Measurements from ENCODE around the gene CPT1B. TPM values are rescaled to one million over a fixed set of nuclear protein-coding genes. Genes with fewer than 3 reads are reported as not detected.

CPT1B gene
- total and polyA plus RNA-seq, 2 donors (not counting 1 experiment from before 2014, with no cell fraction given), result 55.0 to 109 TPM

DNA sequence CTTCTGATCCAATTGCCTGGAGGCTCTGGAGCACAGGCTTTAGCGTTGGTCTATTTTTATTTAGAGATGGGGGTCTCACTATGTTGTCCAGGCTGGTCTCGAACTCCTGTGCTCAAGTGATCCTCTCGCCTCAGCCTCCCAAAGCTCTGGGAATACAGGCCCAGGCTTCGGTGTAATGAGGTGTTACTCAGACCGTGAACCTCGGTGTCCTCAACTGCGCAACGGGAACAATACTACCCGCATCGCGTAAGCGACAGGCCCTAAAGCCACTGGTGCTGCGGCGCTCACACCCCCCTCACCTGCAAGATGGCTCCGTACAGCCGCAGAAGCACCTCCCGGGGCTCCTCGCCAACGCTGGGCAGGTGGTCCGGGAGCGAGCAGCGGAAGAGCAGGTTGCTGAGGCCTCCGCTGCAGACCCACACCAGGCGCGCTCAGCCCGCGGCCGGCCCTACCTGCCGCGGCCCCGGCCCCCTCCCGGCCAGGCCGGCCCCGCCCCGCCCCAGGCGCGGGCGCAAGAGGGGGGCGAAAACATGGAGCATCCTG, 3.8 kb upstream of the CPT1B start:
- Histone ChIP-seq H3K27ac (ENCODE audit: low read length in 2 of 2) (peak overlapping the region; percentile 82 to 96), H2AFZ (ENCODE audit: insufficient read depth, low read depth, low read length, poor library complexity, severe bottlenecking) (peak overlapping the region; percentile 90), H3K36me3 (replicated peaks in 1 of 2; ENCODE audit: control extremely low read depth in 1 of 2, control insufficient read depth in 1 of 2, extremely low read depth in 1 of 2, insufficient read depth in 2 of 2, low read length in 1 of 2) (peaks cover 0 to 17% of the 10 kb centered on the region in 2 experiments), H3K9ac (ENCODE audit: low read length) (peak overlapping the region; percentile 84), H3K9me3 (ENCODE audit: control extremely low read depth in 1 of 3, control insufficient read depth in 2 of 3, insufficient read depth in 1 of 3, low read length in 2 of 3) (no peaks in the 10 kb centered on the region), H3K4me3 (ENCODE audit: control extremely low read depth in 1 of 5, extremely low read depth in 1 of 5, insufficient read depth in 1 of 5, low read depth in 2 of 5, low read length in 4 of 5) (peak overlapping the region; percentile 17 to 91 (median 80)), H3K79me2 (ENCODE audit: control insufficient read depth, insufficient read depth, low read length) (peaks cover 12% of the 10 kb centered on the region), H4K20me1 (ENCODE audit: control insufficient read depth, insufficient read depth, low read length, poor library complexity, severe bottlenecking) (peaks cover 25% of the 10 kb centered on the region), H3K4me2 (replicated peaks; ENCODE audit: low read depth, low read length, poor library complexity, severe bottlenecking) (peak overlapping the region; percentile 84), H3K4me1 (ENCODE audit: control insufficient read depth in 2 of 2, insufficient read depth in 2 of 2, low read length in 2 of 2) (peaks cover 14 to 25% of the 10 kb centered on the region in 2 donors), H3K27me3 (replicated peaks in 1 of 4; ENCODE audit: control extremely low read depth in 1 of 4, control insufficient read depth in 3 of 4, insufficient read depth in 4 of 4, low read length in 3 of 4) (no peaks in the 10 kb centered on the region)
- H3K27me3 Mint-ChIP-seq, result no peaks in the 10 kb centered on the region
- ChIA-PET POLR2A (interaction anchor here (0.8 to 1.7 kb wide), 6 partner anchors 19 to 74 kb away, joined by 4 to 12 read pairs (median 6); partner anchors contain the start of genes LMF2, NCAPH2, SCO2 and SYCE3), CTCF (interaction anchor here (1.2 to 1.9 kb wide), 4 partner anchors 19 to 56 kb away, joined by 5 to 6 read pairs (median 5); partner anchors contain the start of genes SCO2 and SYCE3)
- H3K9me3 Mint-ChIP-seq (ENCODE audit: insufficient read depth), result no peaks in the 10 kb centered on the region
- DNase-seq (no peak), ATAC-seq (ENCODE audit: low read depth) (no peak)
- WGBS (ENCODE audit: insufficient coverage), result 10% methylated on average over 38 of the region's 39 CpGs
- peak overlapping the region; percentile 89 for H3K4me3 Mint-ChIP-seq
- intact Hi-C loops (cut with micrococcal nuclease), result loop anchor here (1.0 to 5.0 kb wide), 8 partner anchors 20 to 330 kb away; partner anchors contain the start of genes ARSA, HDAC10, NCAPH2 and PPP6R2
- H3K27ac Mint-ChIP-seq, result peak overlapping the region; percentile 93
- peaks cover 28% of the 10 kb centered on the region for H3K4me1 Mint-ChIP-seq
- TF ChIP-seq EZH2 (IDR thresholded peaks at IDR 0.05; ENCODE audit: borderline replicate concordance, insufficient read depth, low read depth, low read length, poor library complexity, severe bottlenecking), result no peak
- TF ChIP-seq, protein P1, sequence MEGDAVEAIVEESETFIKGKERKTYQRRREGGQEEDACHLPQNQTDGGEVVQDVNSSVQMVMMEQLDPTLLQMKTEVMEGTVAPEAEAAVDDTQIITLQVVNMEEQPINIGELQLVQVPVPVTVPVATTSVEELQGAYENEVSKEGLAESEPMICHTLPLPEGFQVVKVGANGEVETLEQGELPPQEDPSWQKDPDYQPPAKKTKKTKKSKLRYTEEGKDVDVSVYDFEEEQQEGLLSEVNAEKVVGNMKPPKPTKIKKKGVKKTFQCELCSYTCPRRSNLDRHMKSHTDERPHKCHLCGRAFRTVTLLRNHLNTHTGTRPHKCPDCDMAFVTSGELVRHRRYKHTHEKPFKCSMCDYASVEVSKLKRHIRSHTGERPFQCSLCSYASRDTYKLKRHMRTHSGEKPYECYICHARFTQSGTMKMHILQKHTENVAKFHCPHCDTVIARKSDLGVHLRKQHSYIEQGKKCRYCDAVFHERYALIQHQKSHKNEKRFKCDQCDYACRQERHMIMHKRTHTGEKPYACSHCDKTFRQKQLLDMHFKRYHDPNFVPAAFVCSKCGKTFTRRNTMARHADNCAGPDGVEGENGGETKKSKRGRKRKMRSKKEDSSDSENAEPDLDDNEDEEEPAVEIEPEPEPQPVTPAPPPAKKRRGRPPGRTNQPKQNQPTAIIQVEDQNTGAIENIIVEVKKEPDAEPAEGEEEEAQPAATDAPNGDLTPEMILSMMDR (IDR thresholded peaks at IDR 0.05), result no peak
